Hindlimb muscle (tissue), 1 donor: Measurements from ENCODE around the gene DTD1. TPM values are rescaled to one million over a fixed set of nuclear protein-coding genes. Genes with fewer than 3 reads are reported as not detected.

Experiments used
- DNase-seq: peaks from one replicate; pipeline ENCODE4 v3.0.0-alpha.2; 2013
- polyA plus RNA-seq: library from polyadenylated mRNA; unstranded; fragments of 120-200 nt; gene quantifications from one replicate; pipeline ENCODE4 v1.2.1, GENCODE V29; 2013; ENCODE audit not compliant: insufficient read length

Gene DTD1
- polyA plus RNA-seq, 1 donor = 14.0 TPM

GRCh38 chr20:18796282-18796833 lies 208.5 kb downstream of the DTD1 start:
- no peak for DNase-seq

- no peak for DNase-seq
Observed at GRCh38 chr20:18801516-18801915, 213.7 kb downstream of the DTD1 start.

- no peak for DNase-seq
Observed at GRCh38 chr20:18802012-18802634, 214.3 kb downstream of the DTD1 start.

GRCh38 chr20:18805881-18806280 lies 218.0 kb downstream of the DTD1 start:
- DNase-seq = no peak

GRCh38 chr20:18808712-18809111 lies 220.9 kb downstream of the DTD1 start:
- no peak for DNase-seq

GRCh38 chr20:18811186-18811585 lies 223.3 kb downstream of the DTD1 start:
- no peak for DNase-seq

GRCh38 chr20:18811904-18812303 lies 224.1 kb downstream of the DTD1 start:
- DNase-seq = no peak

- no peak for DNase-seq
Observed at GRCh38 chr20:18813483-18813882, 225.6 kb downstream of the DTD1 start, which contains the start of gene SCP2D1. Gene SCP2D1, plus strand, starts transcription at chr20:18813783. Its CDS starts 33 bp downstream, at chr20:18813816.

- DNase-seq = no peak
Observed at GRCh38 chr20:18815194-18815942, 227.5 kb downstream of the DTD1 start.

Other genes with a start within 250 kb of the DTD1 start
- gene DZANK1, start 121.0 kb upstream of the DTD1 start, polyA plus RNA-seq = 2.1 TPM
- gene POLR3F, start 120.7 kb upstream of the DTD1 start, polyA plus RNA-seq = 11.1 TPM
- gene RBBP9, start 90.8 kb upstream of the DTD1 start, polyA plus RNA-seq = 9.0 TPM
- gene SEC23B, start 80.1 kb upstream of the DTD1 start, polyA plus RNA-seq = 18.2 TPM
- gene SMIM26, start 20.6 kb upstream of the DTD1 start, polyA plus RNA-seq = 76.0 TPM
- not detected for gene SCP2D1, start 225.7 kb downstream of the DTD1 start, polyA plus RNA-seq